H9 (cell line): ENCODE data around the gene SENP8. TPM values are rescaled to one million over a fixed set of nuclear protein-coding genes. Genes with fewer than 3 reads are reported as not detected.

ENCODE experiments used
- DNase-seq: peaks from one replicate; pipeline ENCODE4 v3.0.0-alpha.2; 2017
- H2AFZ ChIP-seq: one replicate; pipeline ENCODE4 v1.6.1; 2013; ENCODE audit warnings: mild to moderate bottlenecking, low read length, control low read depth, moderate library complexity
- H2AK5ac ChIP-seq: 2 replicates; pipeline ENCODE4 v1.6.1; 2013; ENCODE audit warnings: low read length, control low read depth, mixed read lengths; ENCODE audit not compliant: insufficient read length
- H2BK120ac ChIP-seq: one replicate; pipeline ENCODE4 v1.6.1; 2013; ENCODE audit warnings: low read depth, mild to moderate bottlenecking, low read length, control low read depth, inconsistent platforms; ENCODE audit not compliant: poor library complexity, severe bottlenecking
- H2BK12ac ChIP-seq: 2 replicates; pipeline ENCODE4 v1.6.1; 2013; ENCODE audit warnings: low read length, control low read depth, mixed read lengths, low read depth; ENCODE audit not compliant: insufficient read length
- H2BK15ac ChIP-seq: 2 replicates; pipeline ENCODE4 v1.6.1; 2013; ENCODE audit warnings: low read depth, low read length, control low read depth
- H2BK20ac ChIP-seq: one replicate; pipeline ENCODE4 v1.6.1; 2013; ENCODE audit warnings: low read depth, mild to moderate bottlenecking, low read length, control low read depth, inconsistent platforms; ENCODE audit not compliant: poor library complexity, severe bottlenecking
- H2BK5ac ChIP-seq: 2 replicates; pipeline ENCODE4 v1.6.1; 2013; ENCODE audit warnings: low read length, control low read depth, mixed read lengths; ENCODE audit not compliant: insufficient read length
- H3K14ac ChIP-seq: 2 replicates; pipeline ENCODE4 v1.6.1; 2013; ENCODE audit warnings: low read length, control low read depth; ENCODE audit not compliant: insufficient read depth
- H3K18ac ChIP-seq: 2 replicates; pipeline ENCODE4 v1.6.1; 2013; ENCODE audit warnings: low read depth, mild to moderate bottlenecking, mixed read lengths, low read length, control low read depth; ENCODE audit not compliant: insufficient read length
- H3K23ac ChIP-seq: 2 replicates; pipeline ENCODE4 v1.6.1; 2013; ENCODE audit warnings: low read length, control low read depth, mixed read lengths, low read depth; ENCODE audit not compliant: insufficient read length
- H3K23me2 ChIP-seq: 2 replicates; pipeline ENCODE4 v1.6.1; 2013; ENCODE audit warnings: low read depth, mild to moderate bottlenecking, mixed read lengths, low read length, control low read depth; ENCODE audit not compliant: insufficient read length, poor library complexity, severe bottlenecking
- H3K27ac ChIP-seq: 2 replicates; pipeline ENCODE4 v1.5.1; 2013; ENCODE audit warnings: low read length, control low read depth, mixed read lengths, low read depth; ENCODE audit not compliant: insufficient read length
- H3K27me3 ChIP-seq: 2 replicates; pipeline ENCODE4 v1.6.1; 2013; ENCODE audit warnings: low read length, control low read depth, inconsistent platforms; ENCODE audit not compliant: insufficient read depth
- H3K4ac ChIP-seq: 2 replicates; pipeline ENCODE4 v1.6.1; 2013; ENCODE audit warnings: low read depth, mild to moderate bottlenecking, control low read depth, inconsistent platforms, low read length, moderate library complexity
- H3K4me1 ChIP-seq: 2 replicates; pipeline ENCODE4 v1.6.1; 2013; ENCODE audit warnings: low read length, control low read depth, inconsistent platforms; ENCODE audit not compliant: insufficient read depth
- H3K4me2 ChIP-seq: 2 replicates; pipeline ENCODE4 v1.6.1; 2013; ENCODE audit warnings: low read length, control low read depth, mixed read lengths; ENCODE audit not compliant: insufficient read length, insufficient read depth
- H3K56ac ChIP-seq: 2 replicates; pipeline ENCODE4 v1.6.1; 2013; ENCODE audit warnings: low read depth, mild to moderate bottlenecking, mixed read lengths, low read length, control low read depth; ENCODE audit not compliant: insufficient read length
- H3K79me1 ChIP-seq: 2 replicates; pipeline ENCODE4 v1.6.1; 2013; ENCODE audit warnings: low read depth, mild to moderate bottlenecking, moderate library complexity, low read length, control low read depth, inconsistent platforms; ENCODE audit not compliant: insufficient read depth, poor library complexity, severe bottlenecking
- H3K79me2 ChIP-seq: 2 replicates; pipeline ENCODE4 v1.6.1; 2013; ENCODE audit warnings: low read length, control low read depth, inconsistent platforms; ENCODE audit not compliant: insufficient read depth
- H3K9ac ChIP-seq: 2 replicates; pipeline ENCODE4 v1.6.1; 2013; ENCODE audit warnings: low read length, control low read depth, mixed read lengths; ENCODE audit not compliant: insufficient read length; ENCODE audit errors: extremely low read depth
- H3K9me3 ChIP-seq: one replicate; pipeline ENCODE4 v1.6.1; 2013; ENCODE audit warnings: low read depth, low read length, inconsistent platforms; ENCODE audit not compliant: control insufficient read depth
- H3T11ph ChIP-seq: one replicate; pipeline ENCODE4 v1.6.1; 2013; ENCODE audit warnings: mild to moderate bottlenecking, low read length, control low read depth, inconsistent platforms
- H4K20me1 ChIP-seq: one replicate; pipeline ENCODE4 v1.6.1; 2013; ENCODE audit not compliant: control insufficient read depth, insufficient read length, insufficient read depth
- H4K5ac ChIP-seq: 2 replicates; pipeline ENCODE4 v1.6.1; 2013; ENCODE audit warnings: low read depth, mild to moderate bottlenecking, mixed read lengths, low read length, control low read depth; ENCODE audit not compliant: insufficient read length
- H4K8ac ChIP-seq: replicated peaks from 2 replicates; pipeline ENCODE4 v1.6.1; 2013; ENCODE audit warnings: low read length, control low read depth, mixed read lengths, low read depth; ENCODE audit not compliant: insufficient read length
- H4K91ac ChIP-seq: 2 replicates; pipeline ENCODE4 v1.6.1; 2013; ENCODE audit warnings: low read depth, mild to moderate bottlenecking, moderate library complexity, mixed read lengths, low read length, control low read depth; ENCODE audit not compliant: insufficient read length
- H3K27ac Mint-ChIP-seq, 3 experiments: 2 replicates in 2 of 3; 3 replicates in 1 of 3; pipeline ENCODE4 v1.8.0; 2020 to 2021; ENCODE audit warnings: mixed read lengths in 3 of 3, mild to moderate bottlenecking in 1 of 3, moderate library complexity in 1 of 3
- H3K27me3 Mint-ChIP-seq: 2 replicates; pipeline ENCODE4 v1.8.0; 2021; ENCODE audit warnings: low read depth, mild to moderate bottlenecking, moderate library complexity, mixed read lengths
- H3K36me3 Mint-ChIP-seq, 3 experiments: 2 replicates in 2 of 3; 3 replicates in 1 of 3; pipeline ENCODE4 v1.8.0; 2020 to 2021; ENCODE audit warnings: low read depth in 3 of 3, mixed read lengths in 3 of 3; ENCODE audit not compliant: insufficient read depth in 1 of 3
- H3K4me1 Mint-ChIP-seq, 2 experiments: 2 replicates each; pipeline ENCODE4 v1.8.0; 2020; ENCODE audit warnings: mixed read lengths in 2 of 2
- H3K4me3 Mint-ChIP-seq, 2 experiments: 2 replicates in 1 of 2; 3 replicates in 1 of 2; pipeline ENCODE4 v1.8.0; 2020 to 2021; ENCODE audit warnings: mild to moderate bottlenecking in 2 of 2, mixed read lengths in 2 of 2, moderate library complexity in 1 of 2
- H3K9me3 Mint-ChIP-seq, 2 experiments: 2 replicates in 1 of 2; 3 replicates in 1 of 2; pipeline ENCODE4 v1.8.0; 2020; ENCODE audit warnings: mild to moderate bottlenecking in 2 of 2, mixed read lengths in 2 of 2, moderate library complexity in 1 of 2
- CTCF ChIP-seq: fragments of 200-600 bp; sonication (generic); conservative IDR thresholded peaks from 3 replicates; pipeline ENCODE4 v1.8.0; 2021; ENCODE audit warnings: antibody characterized with exemption, mild to moderate bottlenecking
- WGBS: extraction: QIAGEN DNeasy Blood & Tissue Kit; methylation state at CpG from one replicate; pipeline ENCODE4 v1.1.7; 2013; ENCODE audit warnings: missing lambda C conversion rate, low lambda C conversion rate, mixed read lengths; ENCODE audit not compliant: insufficient read length; ENCODE audit errors: extremely low coverage; 5-methylcytosine and 5-hydroxymethylcytosine counted together
- total RNA-seq: library from RNA; stranded (reverse); gene quantifications from 2 replicates; pipeline ENCODE4 v1.2.1, GENCODE V29; 2021

Gene SENP8
- total RNA-seq, 1 experiment from 2014 or later: 4.8 TPM

- no peak overlapping the region for H2AFZ ChIP-seq
- no peak overlapping the region for H3K9ac ChIP-seq
- no peaks in the 10 kb centered on the region for H3K79me1 ChIP-seq
- TF ChIP-seq CTCF: no peak
- Mint-ChIP-seq H3K36me3 (peaks cover 4 to 12% (median 12%) of the 10 kb centered on the region in 3 experiments), H3K9me3 (peaks cover 6 to 10% of the 10 kb centered on the region in 2 experiments; a peak in 4 of 5 replicates), H3K27me3 (peaks cover 3% of the 10 kb centered on the region), H3K27ac (no peak overlapping the region), H3K4me3 (no peak overlapping the region), H3K4me1 (no peaks in the 10 kb centered on the region)
- H3K14ac ChIP-seq: no peak overlapping the region
- no peak overlapping the region for H2BK12ac ChIP-seq
- H4K5ac ChIP-seq: no peak overlapping the region
- no peak overlapping the region for H3K4me2 ChIP-seq
- H3K56ac ChIP-seq: no peak overlapping the region
- no peaks in the 10 kb centered on the region for H4K20me1 ChIP-seq
- DNase-seq: no peak
- no peak overlapping the region for H3K4ac ChIP-seq
- no peaks in the 10 kb centered on the region for H3K27me3 ChIP-seq
- H3K23ac ChIP-seq: no peak overlapping the region
- H2BK20ac ChIP-seq: no peak overlapping the region
- no CpG with 5 or more reads among the region's 1 CpG for WGBS
- H4K8ac ChIP-seq: no peak overlapping the region
- H2BK120ac ChIP-seq: no peak overlapping the region
- H3K27ac ChIP-seq: no peak overlapping the region
- H3T11ph ChIP-seq: no peak overlapping the region
- no peak overlapping the region for H2AK5ac ChIP-seq
- no peaks in the 10 kb centered on the region for H3K79me2 ChIP-seq
- H4K91ac ChIP-seq: no peak overlapping the region
- H3K9me3 ChIP-seq: no peaks in the 10 kb centered on the region
- no peaks in the 10 kb centered on the region for H3K4me1 ChIP-seq
- no peaks in the 10 kb centered on the region for H3K23me2 ChIP-seq
- H3K18ac ChIP-seq: no peak overlapping the region
- H2BK5ac ChIP-seq: no peak overlapping the region
- H2BK15ac ChIP-seq: no peak overlapping the region
Measured at GRCh38 chr15:72082176-72082575, 36.0 kb upstream of the SENP8 start.
